SK-N-MC (cell line): ENCODE measurements around the gene MTCH1.

Experiments used
- EZH2 ChIP-seq: fragments of 200-600 bp; sonication (generic); IDR thresholded peaks from one replicate; pipeline ENCODE4 v1.6.1; 2017; ENCODE audit warnings: antibody characterized with exemption
- POLR2AphosphoS5 ChIP-seq: IDR thresholded peaks from 2 replicates; pipeline ENCODE4 v1.6.1; 2012; ENCODE audit warnings: mild to moderate bottlenecking, low read depth, low read length, borderline replicate concordance

GRCh38 chr6:36969988-36970891 is 15.8 kb downstream of the MTCH1 start:
- TF ChIP-seq POLR2AphosphoS5, result no peak
- no peak for TF ChIP-seq EZH2
